SHP77 (cell line): ENCODE measurements around the gene ZNF451.
"Not testable (repeated sequence)": the region's sequence is repeated elsewhere in the genome, so short reads cannot be mapped to it uniquely, and the experiment has no call there.

Experiments
- DNase-seq, 2 experiments: peaks; one replicate each; lab custom pipeline; 2025; lab: John Stamatoyannopoulos, UW

The ZNF451 gene

GRCh38 chr6:57089687-57090457 lies at the start of gene ZNF451:
TSS of gene ZNF451 (plus strand) at chr6:57090188. CDS start at chr6:57090254, 66 bp downstream.
- peak; percentile 97 for DNase-seq

- DNase-seq = not testable (repeated sequence)
Observed at GRCh38 chr6:57044061-57044460, 45.9 kb upstream of the ZNF451 start.

GRCh38 chr6:57044568-57044967 lies 45.4 kb upstream of the ZNF451 start:
- DNase-seq = no peak

- peak; percentile 88 to 94 for DNase-seq
Observed at GRCh38 chr6:57046332-57047256, 43.4 kb upstream of the ZNF451 start, which contains the start of gene KIAA1586. TSS of gene KIAA1586 (plus strand) at chr6:57046693. CDS start at chr6:57046756, 63 bp downstream.

GRCh38 chr6:57047257-57047585 lies 42.8 kb upstream of the ZNF451 start:
- not testable (repeated sequence) for DNase-seq

- not testable (repeated sequence) for DNase-seq
Observed at GRCh38 chr6:57047859-57048258, 42.1 kb upstream of the ZNF451 start.

- DNase-seq = no peak
Observed at GRCh38 chr6:57048577-57048976, 41.4 kb upstream of the ZNF451 start.

- no peak for DNase-seq
Observed at GRCh38 chr6:57063847-57064246, 26.1 kb upstream of the ZNF451 start.

GRCh38 chr6:57064809-57065208 lies 25.2 kb upstream of the ZNF451 start:
- no peak for DNase-seq

- no peak for DNase-seq
Observed at GRCh38 chr6:57068061-57068460, 21.9 kb upstream of the ZNF451 start.

GRCh38 chr6:57069228-57069627 lies 20.8 kb upstream of the ZNF451 start:
- DNase-seq = no peak

GRCh38 chr6:57069920-57070331 lies 20.1 kb upstream of the ZNF451 start:
- no peak for DNase-seq

- DNase-seq = no peak
Observed at GRCh38 chr6:57072108-57072507, 17.9 kb upstream of the ZNF451 start.

GRCh38 chr6:57074383-57074782 lies 15.6 kb upstream of the ZNF451 start:
- DNase-seq = no peak

GRCh38 chr6:57075092-57075491 lies 14.9 kb upstream of the ZNF451 start:
- DNase-seq = no peak

GRCh38 chr6:57078531-57079207 lies 11.3 kb upstream of the ZNF451 start:
- DNase-seq = no peak

- no peak for DNase-seq
Observed at GRCh38 chr6:57085471-57085870, 4.5 kb upstream of the ZNF451 start.

GRCh38 chr6:57086843-57087242 lies 3.1 kb upstream of the ZNF451 start:
- DNase-seq = no peak

- no peak for DNase-seq
Observed at GRCh38 chr6:57087916-57088315, 2.1 kb upstream of the ZNF451 start.

GRCh38 chr6:57089265-57089664 lies 723 bp upstream of the ZNF451 start:
- DNase-seq = no peak

GRCh38 chr6:57090458-57091067 lies 575 bp downstream of the ZNF451 start:
- DNase-seq = not testable (repeated sequence)

GRCh38 chr6:57091375-57091774 lies 1.4 kb downstream of the ZNF451 start:
- not testable (repeated sequence) for DNase-seq
